Measurements from ENCODE around the gene IL17RE. TPM values are rescaled to one million over a fixed set of nuclear protein-coding genes. Genes with fewer than 3 reads are reported as not detected.
"Not testable (repeated sequence)": the region's sequence is repeated elsewhere in the genome, so short reads cannot be mapped to it uniquely, and the experiment has no call there.

The IL17RE gene
- total RNA-seq, 1 donor from 2014 or later = 0.74 TPM

- peaks cover 26% of the 10 kb centered on the region for H3K36me3 Mint-ChIP-seq (ENCODE audit: low read depth, unreplicated experiment)
- H3K9me3 Mint-ChIP-seq (ENCODE audit: unreplicated experiment) = no peaks in the 10 kb centered on the region
- H3K27ac Mint-ChIP-seq (ENCODE audit: unreplicated experiment) = no peak overlapping the region
- H3K27me3 Mint-ChIP-seq (ENCODE audit: unreplicated experiment) = peaks cover 14% of the 10 kb centered on the region
- peaks cover 20% of the 10 kb centered on the region for H3K4me1 Mint-ChIP-seq (ENCODE audit: unreplicated experiment)
- no peak for DNase-seq (ENCODE audit: low spot score)
- peak overlapping the region; percentile 94 for H3K4me3 Mint-ChIP-seq (ENCODE audit: unreplicated experiment)
- no peak for TF ChIP-seq CTCF (IDR thresholded peaks at IDR 0.05; ENCODE audit: unreplicated experiment)
Observed at GRCh38 chr3:9935966-9936510, 33.4 kb downstream of the IL17RE start.

- no peak for TF ChIP-seq CTCF (IDR thresholded peaks at IDR 0.05; ENCODE audit: unreplicated experiment)
- H3K36me3 Mint-ChIP-seq (ENCODE audit: low read depth, unreplicated experiment) = peaks cover 30% of the 10 kb centered on the region
Observed at GRCh38 chr3:9937486-9938238, 35.0 kb downstream of the IL17RE start.

GRCh38 chr3:9938966-9939365 lies 36.3 kb downstream of the IL17RE start:
- TF ChIP-seq CTCF (IDR thresholded peaks at IDR 0.05; ENCODE audit: unreplicated experiment) = no peak
- no peak for DNase-seq (ENCODE audit: low spot score)
- H3K4me1 Mint-ChIP-seq (ENCODE audit: unreplicated experiment) = peaks cover 21% of the 10 kb centered on the region
- no peak overlapping the region for H3K27ac Mint-ChIP-seq (ENCODE audit: unreplicated experiment)
- H3K36me3 Mint-ChIP-seq (ENCODE audit: low read depth, unreplicated experiment) = peaks cover 34% of the 10 kb centered on the region
- H3K9me3 Mint-ChIP-seq (ENCODE audit: unreplicated experiment) = no peaks in the 10 kb centered on the region
- peaks cover 23% of the 10 kb centered on the region for H3K27me3 Mint-ChIP-seq (ENCODE audit: unreplicated experiment)
- H3K4me3 Mint-ChIP-seq (ENCODE audit: unreplicated experiment) = no peak overlapping the region

More at GRCh38 chr3:9937486-9938238, 35.0 kb downstream of the IL17RE start:
- peaks cover 24% of the 10 kb centered on the region for H3K4me1 Mint-ChIP-seq (ENCODE audit: unreplicated experiment)
- H3K4me3 Mint-ChIP-seq (ENCODE audit: unreplicated experiment) = no peak overlapping the region
- H3K9me3 Mint-ChIP-seq (ENCODE audit: unreplicated experiment) = no peaks in the 10 kb centered on the region
- H3K27me3 Mint-ChIP-seq (ENCODE audit: unreplicated experiment) = peaks cover 19% of the 10 kb centered on the region
- no peak for DNase-seq (ENCODE audit: low spot score)
- H3K27ac Mint-ChIP-seq (ENCODE audit: unreplicated experiment) = no peak overlapping the region

- not testable (repeated sequence) for H3K9me3 Mint-ChIP-seq (ENCODE audit: unreplicated experiment); H3K4me3 Mint-ChIP-seq (ENCODE audit: unreplicated experiment); DNase-seq (ENCODE audit: low spot score); H3K27ac Mint-ChIP-seq (ENCODE audit: unreplicated experiment)
- Mint-ChIP-seq H3K4me1 (ENCODE audit: unreplicated experiment) (peaks cover 13% of the 10 kb centered on the region), H3K36me3 (ENCODE audit: low read depth, unreplicated experiment) (peaks cover 35% of the 10 kb centered on the region), H3K27me3 (ENCODE audit: unreplicated experiment) (peaks cover 23% of the 10 kb centered on the region)
Observed at GRCh38 chr3:9939906-9940305, 37.3 kb downstream of the IL17RE start.

DNA sequence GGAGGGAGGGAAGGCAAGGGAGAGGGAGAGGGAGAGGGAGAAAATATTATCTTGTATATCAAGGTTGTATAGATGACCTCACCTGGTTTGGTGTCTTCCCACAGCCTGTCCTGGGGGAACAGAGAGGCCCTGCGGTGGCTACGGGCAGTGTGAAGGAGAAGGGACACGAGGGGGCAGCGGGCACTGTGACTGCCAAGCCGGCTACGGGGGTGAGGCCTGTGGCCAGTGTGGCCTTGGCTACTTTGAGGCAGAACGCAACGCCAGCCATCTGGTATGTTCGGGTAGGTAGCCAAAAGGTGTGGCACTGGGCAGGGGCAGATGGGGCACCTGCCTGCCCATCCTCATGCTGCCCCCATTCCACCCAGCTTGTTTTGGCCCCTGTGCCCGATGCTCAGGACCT lies 38.1 kb downstream of the IL17RE start:
- no peak for TF ChIP-seq CTCF (IDR thresholded peaks at IDR 0.05; ENCODE audit: unreplicated experiment)
- Mint-ChIP-seq H3K4me1 (ENCODE audit: unreplicated experiment) (peaks cover 5% of the 10 kb centered on the region), H3K4me3 (ENCODE audit: unreplicated experiment) (no peak overlapping the region), H3K9me3 (ENCODE audit: unreplicated experiment) (no peaks in the 10 kb centered on the region), H3K27me3 (ENCODE audit: unreplicated experiment) (peaks cover 21% of the 10 kb centered on the region), H3K27ac (ENCODE audit: unreplicated experiment) (no peak overlapping the region), H3K36me3 (ENCODE audit: low read depth, unreplicated experiment) (peaks cover 26% of the 10 kb centered on the region)
- DNase-seq (ENCODE audit: low spot score) = no peak

Measured in endothelial cell (in vitro differentiated cells).